GM12878 (cell line): ENCODE data around the gene P3H2.

Experiments
- ETV6 ChIP-seq, 2 experiments: fragments of 450-650 bp in 1 of 2; IDR thresholded peaks in 1 of 2; conservative IDR thresholded peaks in 1 of 2; 2 replicates each; pipeline ENCODE4 v1.6.1; 2014; ENCODE audit warnings: antibody characterized with exemption in 1 of 2, borderline replicate concordance in 1 of 2, low read depth in 1 of 2, mild to moderate bottlenecking in 1 of 2, moderate library complexity in 1 of 2
- JUNB ChIP-seq: IDR thresholded peaks from 2 replicates; pipeline ENCODE4 v1.6.1; 2016; ENCODE audit warnings: antibody characterized with exemption, mild to moderate bottlenecking
- NFYB ChIP-seq: IDR thresholded peaks from 2 replicates; pipeline ENCODE4 v1.6.1; 2011; ENCODE audit warnings: low read depth, mild to moderate bottlenecking, low read length, improper control_type of control experiment, moderate library complexity; ENCODE audit not compliant: insufficient read depth
- POLR2A ChIP-seq: IDR thresholded peaks from 2 replicates; pipeline ENCODE4 v1.6.1; 2011; ENCODE audit warnings: low read depth, mild to moderate bottlenecking, low read length
- TARDBP ChIP-seq: IDR thresholded peaks from 2 replicates; pipeline ENCODE4 v1.6.1; 2016; ENCODE audit warnings: borderline replicate concordance
- ZNF384 ChIP-seq: IDR thresholded peaks from 2 replicates; pipeline ENCODE4 v1.6.1; 2012; ENCODE audit warnings: low read depth, mild to moderate bottlenecking, low read length, improper control_type of control experiment, borderline replicate concordance
- TF ChIP-seq, protein P1 (sequence below): IDR thresholded peaks from 2 replicates; pipeline ENCODE4 v1.6.1; 2011; ENCODE audit warnings: low read depth, low read length, improper control_type of control experiment, borderline replicate concordance
- TF ChIP-seq, protein P2 (sequence below): IDR thresholded peaks from 2 replicates; pipeline ENCODE4 v1.6.1; 2011; ENCODE audit warnings: low read depth, mild to moderate bottlenecking, low read length, moderate library complexity, borderline replicate concordance; ENCODE audit errors: extremely low read depth
- TF ChIP-seq, protein P3 (sequence below): fragments of 450-650 bp; IDR thresholded peaks from 2 replicates; pipeline ENCODE4 v1.6.1; 2016; ENCODE audit warnings: mild to moderate bottlenecking

DNA sequence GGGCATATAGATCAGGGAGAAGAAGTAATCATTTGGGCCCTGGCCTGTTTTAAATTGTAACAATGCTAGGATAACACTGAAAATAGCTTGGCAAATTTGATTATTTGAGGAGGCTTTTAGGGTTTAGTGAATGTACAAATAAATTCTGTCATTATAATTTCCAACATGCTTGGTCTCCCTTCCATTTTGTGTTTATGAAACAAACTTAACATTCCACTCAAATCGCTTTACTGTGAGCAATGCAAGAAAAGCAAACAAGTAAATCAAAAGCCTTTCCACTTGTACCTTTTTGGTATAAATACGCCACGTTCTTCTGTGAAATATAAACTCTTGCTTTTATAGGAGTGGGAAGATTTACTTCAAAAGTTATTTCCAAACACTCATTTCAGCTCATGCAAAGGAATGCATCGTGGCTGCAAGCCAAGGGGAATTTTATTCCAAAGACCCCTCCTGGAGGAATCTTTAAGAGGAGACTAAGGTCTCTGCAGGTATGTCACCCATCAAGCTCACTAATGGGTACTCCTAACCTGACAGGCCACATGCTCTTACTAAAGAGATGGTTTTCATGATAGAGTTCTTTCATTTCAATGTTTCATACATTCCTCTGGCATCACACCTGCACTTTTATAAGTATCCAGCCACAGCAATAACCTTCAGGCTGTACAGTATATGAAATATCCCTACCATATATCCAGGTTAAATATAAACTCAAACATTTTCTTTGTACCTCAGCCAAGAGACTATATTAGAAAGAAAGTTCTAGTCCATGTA, 115.2 kb downstream of the P3H2 start:
- TF ChIP-seq ZNF384 (no peak), POLR2A (no peak), NFYB (no peak), JUNB (no peak), ETV6 (conservative IDR thresholded peaks at IDR 0.05 in 1 of 2, IDR thresholded peaks at IDR 0.05 in 1 of 2; ENCODE audit: borderline replicate concordance in 1 of 2, low read depth in 1 of 2) (no peak), TARDBP (no peak)
- TF ChIP-seq, protein P1, sequence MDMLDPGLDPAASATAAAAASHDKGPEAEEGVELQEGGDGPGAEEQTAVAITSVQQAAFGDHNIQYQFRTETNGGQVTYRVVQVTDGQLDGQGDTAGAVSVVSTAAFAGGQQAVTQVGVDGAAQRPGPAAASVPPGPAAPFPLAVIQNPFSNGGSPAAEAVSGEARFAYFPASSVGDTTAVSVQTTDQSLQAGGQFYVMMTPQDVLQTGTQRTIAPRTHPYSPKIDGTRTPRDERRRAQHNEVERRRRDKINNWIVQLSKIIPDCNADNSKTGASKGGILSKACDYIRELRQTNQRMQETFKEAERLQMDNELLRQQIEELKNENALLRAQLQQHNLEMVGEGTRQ = no peak
- TF ChIP-seq, protein P2, sequence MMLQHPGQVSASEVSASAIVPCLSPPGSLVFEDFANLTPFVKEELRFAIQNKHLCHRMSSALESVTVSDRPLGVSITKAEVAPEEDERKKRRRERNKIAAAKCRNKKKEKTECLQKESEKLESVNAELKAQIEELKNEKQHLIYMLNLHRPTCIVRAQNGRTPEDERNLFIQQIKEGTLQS = no peak
- TF ChIP-seq, protein P3, sequence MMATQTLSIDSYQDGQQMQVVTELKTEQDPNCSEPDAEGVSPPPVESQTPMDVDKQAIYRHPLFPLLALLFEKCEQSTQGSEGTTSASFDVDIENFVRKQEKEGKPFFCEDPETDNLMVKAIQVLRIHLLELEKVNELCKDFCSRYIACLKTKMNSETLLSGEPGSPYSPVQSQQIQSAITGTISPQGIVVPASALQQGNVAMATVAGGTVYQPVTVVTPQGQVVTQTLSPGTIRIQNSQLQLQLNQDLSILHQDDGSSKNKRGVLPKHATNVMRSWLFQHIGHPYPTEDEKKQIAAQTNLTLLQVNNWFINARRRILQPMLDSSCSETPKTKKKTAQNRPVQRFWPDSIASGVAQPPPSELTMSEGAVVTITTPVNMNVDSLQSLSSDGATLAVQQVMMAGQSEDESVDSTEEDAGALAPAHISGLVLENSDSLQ = no peak
